Embryonic facial prominence (tissue), 1 donor: ENCODE data around the gene REXO5.
"Not testable (repeated sequence)": the region's sequence is repeated elsewhere in the genome, so short reads cannot be mapped to it uniquely, and the experiment has no call there.

Experiments
- DNase-seq: peaks from one replicate; pipeline ENCODE4 v3.0.0-alpha.2; 2016; ENCODE audit errors: extremely low spot score

Gene REXO5

DNA sequence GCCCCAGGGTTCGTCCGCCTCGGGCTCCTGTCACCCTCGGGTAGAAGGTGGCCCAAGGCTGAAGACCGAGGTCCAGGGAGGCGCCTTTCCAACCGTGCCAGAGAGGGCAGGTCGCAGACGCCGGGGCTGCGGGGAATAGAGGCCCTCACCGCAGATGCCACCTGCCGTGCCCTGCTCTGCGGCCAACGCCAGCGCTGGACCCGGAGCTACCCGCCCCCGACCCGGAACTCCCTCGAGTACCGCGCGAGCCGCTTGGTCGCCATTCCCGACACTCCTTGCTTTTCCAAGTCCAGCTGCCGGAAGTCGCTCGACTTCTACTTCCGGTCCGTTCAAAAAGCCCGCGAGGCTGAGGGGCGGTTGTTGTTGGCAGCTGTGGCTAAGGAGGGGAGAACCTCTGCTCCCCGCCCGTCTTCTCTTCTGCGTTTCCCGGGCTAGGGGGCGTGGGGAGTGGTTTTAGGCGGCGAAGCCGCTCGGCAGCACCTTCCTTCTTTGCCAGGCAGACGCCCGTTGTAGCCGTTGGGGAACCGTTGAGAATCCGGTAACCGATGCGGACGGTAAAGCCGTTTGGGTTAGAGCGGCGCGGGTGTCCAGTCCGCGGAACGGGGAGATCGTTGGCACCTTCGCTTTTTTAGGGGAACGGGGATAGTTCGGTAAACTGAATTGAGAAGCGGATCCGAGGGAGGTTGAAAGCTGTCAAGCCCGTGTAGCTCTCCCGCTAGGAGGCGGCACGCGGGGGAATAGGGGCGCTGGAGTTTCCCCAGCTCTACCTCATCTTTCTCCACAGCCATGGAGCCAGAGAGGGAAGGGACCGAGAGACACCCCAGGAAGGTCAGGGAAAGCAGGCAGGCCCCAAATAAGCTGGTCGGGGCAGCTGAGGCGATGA is at the start of gene REXO5, which contains the start of gene ERI2:
REXO5 (plus strand) TSS at position 360 of the 883 bp plus-strand sequence; CDS start at position 787, 427 bp downstream.
ERI2 (minus strand) TSS at position 305 of the 883 bp plus-strand sequence; CDS start at position 263, 42 bp downstream.
- DNase-seq: peak; percentile 91

GRCh38 chr16:20760346-20760745 is 46.0 kb upstream of the REXO5 start:
- no peak for DNase-seq

GRCh38 chr16:20761175-20761574 is 45.2 kb upstream of the REXO5 start:
- DNase-seq: no peak

DNA sequence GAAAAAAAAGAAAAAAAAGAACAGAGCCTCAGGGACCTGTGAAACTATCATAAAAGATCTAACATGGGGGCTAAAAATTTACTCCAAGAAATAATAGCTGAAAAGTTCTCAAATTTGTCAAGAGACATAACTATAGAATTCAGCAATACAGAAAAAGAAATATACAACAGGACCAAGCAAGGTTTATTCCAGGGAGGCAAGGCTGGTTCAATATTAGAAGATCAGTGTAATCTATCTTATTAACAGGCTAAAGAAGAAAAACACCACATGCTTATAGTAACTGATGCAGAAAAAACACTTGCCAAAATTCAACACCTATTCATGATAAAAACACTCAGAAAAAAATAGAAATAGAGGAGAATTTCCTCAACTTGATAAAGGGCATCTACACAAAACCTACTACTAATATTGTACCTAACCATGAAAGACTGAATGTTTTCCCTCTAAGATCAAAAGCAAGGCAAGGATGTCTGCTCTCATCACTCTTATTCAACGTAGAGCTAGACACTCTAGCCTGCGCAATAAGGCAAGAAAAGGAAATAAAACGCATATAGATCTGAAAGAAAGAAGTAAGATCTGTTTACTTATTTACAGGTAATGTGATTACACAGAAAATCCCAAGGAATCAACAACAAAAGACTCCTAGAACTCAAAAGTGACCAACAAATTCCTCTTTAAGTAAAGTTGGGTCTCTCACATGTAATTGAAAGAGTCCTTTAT is 43.8 kb upstream of the REXO5 start:
- no peak for DNase-seq

DNA sequence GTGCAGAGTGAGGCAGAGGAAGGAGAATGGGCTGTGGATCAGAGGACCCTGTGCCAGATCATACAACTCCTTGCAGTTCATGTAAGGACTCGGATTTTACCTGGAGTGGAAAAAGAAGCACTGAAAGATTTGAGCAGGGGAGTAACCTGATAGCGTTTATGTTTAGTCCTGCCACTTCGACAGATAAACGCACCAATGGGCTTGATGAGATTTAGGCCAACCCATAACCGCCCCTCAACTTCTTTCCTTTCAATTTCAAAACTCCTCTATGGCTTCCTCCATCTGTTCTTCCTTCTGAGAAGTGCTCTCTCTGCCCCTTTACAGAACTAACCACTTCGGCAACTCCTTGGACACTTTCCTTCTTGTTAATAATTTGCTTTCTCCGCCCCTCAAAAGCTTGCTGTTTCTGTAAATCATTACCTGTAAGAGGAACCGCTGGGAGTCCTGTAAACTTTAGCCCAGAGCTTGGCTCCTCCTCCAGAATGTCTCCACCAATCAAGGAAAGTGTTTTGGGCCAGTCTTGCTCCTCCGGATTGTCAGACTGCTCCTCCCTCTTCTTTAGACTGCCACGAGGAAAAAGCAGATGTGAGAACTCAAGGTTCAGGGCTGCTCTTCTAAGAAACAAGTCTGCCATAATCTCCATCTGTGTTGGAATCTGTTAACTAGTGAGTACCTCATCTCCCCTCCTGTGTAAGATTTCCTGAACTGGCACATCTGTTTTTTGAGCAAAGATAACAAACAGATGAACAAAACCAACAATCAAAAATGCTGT is 42.7 kb upstream of the REXO5 start, which contains the start of gene ACSM3:
ACSM3 (plus strand) TSS at position 554 of the 772 bp plus-strand sequence. CDS start 6,021 bp downstream, outside the sequence.
- peak; percentile 62 for DNase-seq

DNA sequence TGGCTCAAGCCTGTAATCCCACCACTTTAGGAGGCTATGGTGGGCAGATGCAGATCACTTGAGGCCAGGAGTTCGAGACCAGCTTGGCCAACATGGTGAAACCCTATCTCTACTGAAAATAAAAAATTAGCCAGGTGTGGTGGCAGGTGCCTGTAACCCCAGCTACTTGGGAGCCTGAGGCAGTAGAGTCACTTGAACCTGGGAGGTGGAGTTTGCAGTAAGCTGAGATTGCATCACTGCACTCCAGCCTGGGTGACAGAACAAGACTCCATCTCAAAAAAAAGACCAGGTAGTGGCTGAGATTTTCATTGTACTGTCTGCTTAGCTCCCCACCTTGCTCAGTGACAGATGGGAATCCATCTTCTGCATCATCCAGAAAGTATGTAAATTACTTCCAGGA is 41.9 kb upstream of the REXO5 start:
- not testable (repeated sequence) for DNase-seq

DNA sequence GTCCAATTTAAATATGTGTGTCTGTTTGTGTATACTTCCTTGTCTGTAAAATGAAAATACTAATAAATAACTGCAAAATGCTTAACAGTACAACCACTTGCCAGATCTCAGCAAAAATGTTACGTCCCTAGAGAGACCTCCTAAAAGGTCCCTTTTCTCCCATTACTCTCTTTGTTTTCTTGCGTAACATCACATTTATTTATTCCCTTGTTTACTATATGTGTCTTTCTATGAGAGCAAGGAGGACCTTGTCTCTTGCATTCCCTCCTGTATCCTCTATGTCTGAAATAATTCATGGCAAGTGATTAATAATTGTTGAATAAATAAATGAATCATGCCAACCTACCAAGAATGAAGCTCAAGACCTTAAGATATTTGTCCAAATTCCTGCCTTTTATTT is 40.6 kb upstream of the REXO5 start:
- DNase-seq: no peak

GRCh38 chr16:20766294-20766693 is 40.0 kb upstream of the REXO5 start:
- DNase-seq: no peak

- no peak for DNase-seq
Measured at GRCh38 chr16:20767577-20767976, 38.8 kb upstream of the REXO5 start.

- no peak for DNase-seq
Measured at GRCh38 chr16:20768121-20768520, 38.2 kb upstream of the REXO5 start.

- no peak for DNase-seq
Measured at GRCh38 chr16:20768818-20769217, 37.5 kb upstream of the REXO5 start.

- DNase-seq: no peak
Measured at GRCh38 chr16:20773679-20774078, 32.6 kb upstream of the REXO5 start.

- no peak for DNase-seq
Measured at GRCh38 chr16:20774703-20775362, 31.5 kb upstream of the REXO5 start.

- DNase-seq: no peak
Measured at GRCh38 chr16:20781697-20782096, 24.6 kb upstream of the REXO5 start.

GRCh38 chr16:20782470-20782869 is 23.9 kb upstream of the REXO5 start:
- DNase-seq: no peak

DNA sequence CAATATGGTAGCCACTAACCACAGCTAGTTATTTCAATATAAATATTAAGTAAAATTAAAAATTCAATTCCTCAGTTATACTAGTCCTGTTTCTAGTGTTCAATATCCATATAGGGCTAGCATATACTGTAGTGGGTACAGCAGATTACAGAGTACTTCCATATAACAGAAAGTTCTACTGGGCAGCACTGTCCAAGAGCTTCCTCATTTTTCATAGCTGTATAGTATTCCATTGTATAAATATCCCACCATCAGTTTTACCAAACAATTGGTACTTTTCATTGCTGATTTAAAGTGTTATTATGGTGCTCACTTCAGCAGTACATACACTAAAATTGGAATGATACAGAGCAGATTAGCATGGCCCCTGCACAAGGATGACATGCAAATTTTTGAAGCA is 22.1 kb upstream of the REXO5 start:
- no peak for DNase-seq

DNA sequence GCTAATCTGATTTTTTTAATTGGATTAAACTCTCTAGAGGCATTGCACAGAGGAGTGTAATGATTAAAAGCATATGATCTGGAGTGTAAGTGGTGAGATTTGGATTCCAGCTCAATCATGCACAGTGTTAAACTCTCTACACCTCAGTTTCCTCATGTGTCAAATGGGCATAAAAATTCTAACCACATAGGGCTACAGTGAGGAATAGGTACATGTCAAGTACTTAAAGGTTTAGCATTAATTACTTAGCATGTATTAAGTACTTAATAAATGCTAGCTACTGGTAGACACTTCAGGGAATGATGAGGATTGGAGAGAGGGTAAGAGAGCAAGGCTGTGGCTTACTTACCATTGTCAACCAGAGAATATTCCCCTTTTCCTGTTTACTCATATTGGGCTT is 17.2 kb upstream of the REXO5 start:
- no peak for DNase-seq

GRCh38 chr16:20791923-20792612 is 14.3 kb upstream of the REXO5 start:
- no peak for DNase-seq

DNA sequence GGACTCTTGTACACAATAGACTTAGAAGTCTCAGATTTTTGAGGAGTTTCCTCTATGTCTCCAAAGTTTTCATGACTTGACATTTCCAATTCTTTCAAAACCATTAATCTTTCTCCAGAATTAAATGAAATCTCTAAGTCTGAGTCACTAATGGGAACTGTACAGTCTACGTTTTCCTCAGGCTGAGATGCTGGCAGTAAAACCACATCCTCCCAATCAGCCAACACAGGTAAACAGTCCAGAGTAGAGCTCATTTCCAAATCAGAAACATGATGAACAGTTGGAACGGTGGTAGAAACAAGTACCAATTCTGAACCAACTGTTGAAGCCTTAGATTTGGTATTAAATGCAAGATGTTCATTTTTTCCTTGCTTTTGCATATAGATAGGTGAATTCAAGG is 8.0 kb upstream of the REXO5 start:
- DNase-seq: no peak

GRCh38 chr16:20799599-20799998 is 6.7 kb upstream of the REXO5 start:
- DNase-seq: no peak

DNA sequence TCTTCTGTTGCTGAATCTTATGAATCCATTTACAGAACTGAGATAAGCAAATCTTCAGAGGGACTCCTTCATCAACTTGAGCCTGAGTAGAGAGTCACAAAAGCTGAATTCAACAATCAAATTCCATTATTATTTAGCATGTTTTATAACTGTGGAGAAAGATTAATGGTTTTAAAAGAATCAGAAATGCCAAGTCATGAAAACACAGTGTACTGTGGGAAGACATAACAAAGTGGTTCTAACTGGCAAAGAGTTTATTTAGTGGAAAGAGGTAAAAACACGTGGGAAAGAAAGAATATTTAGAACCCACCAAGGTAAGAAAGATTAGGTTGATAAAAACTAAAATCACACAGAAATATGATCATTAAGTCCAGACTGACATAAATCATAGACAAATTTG is 5.0 kb upstream of the REXO5 start:
- DNase-seq: no peak
